PC-9 (cell line): Measurements from ENCODE around the gene PANX2. TPM values are rescaled to one million over a fixed set of nuclear protein-coding genes. Genes with fewer than 3 reads are reported as not detected.
"Not testable (repeated sequence)": the region's sequence is repeated elsewhere in the genome, so short reads cannot be mapped to it uniquely, and the experiment has no call there.

Experiments used
- BruUV-seq: library from RNA; stranded (reverse); fragments of 400-500 nt; replicated peaks from 2 replicates; lab custom pipeline; 2021; lab: Mats Ljungman, UMichigan
- CTCF ChIA-PET: fragments of 300-600 bp; sonication (Branson Sonifier 250); formaldehyde crosslinking; loops from one replicate; lab custom pipeline; 2022; ENCODE audit warnings: antibody characterized with exemption; lab: Charles Lee
- POLR2A ChIA-PET: fragments of 300-600 bp; sonication (Branson Sonifier 250); formaldehyde crosslinking; loops from one replicate; lab custom pipeline; 2022; ENCODE audit warnings: antibody characterized with exemption; ENCODE audit not compliant: unreplicated experiment; lab: Charles Lee
- DNase-seq, 2 experiments: peaks; one replicate each; pipeline versions ENCODE4 v3.0.0 to v3.0.0-alpha.2; 2015 to 2022; ENCODE audit warnings: mixed read lengths in 1 of 2
- H2AFZ ChIP-seq: fragments of 200-600 bp; sonication (generic); 2 replicates; pipeline ENCODE4 v1.8.1; 2017; ENCODE audit warnings: antibody characterized with exemption
- H3F3A ChIP-seq: fragments of 200-600 bp; sonication (generic); 2 replicates; pipeline ENCODE4 v1.8.1; 2017; ENCODE audit warnings: antibody characterized with exemption, mild to moderate bottlenecking, low read depth; ENCODE audit not compliant: insufficient read depth
- H3K27ac ChIP-seq: fragments of 200-600 bp; sonication (generic); 2 replicates; pipeline ENCODE4 v1.6.1; 2016; ENCODE audit warnings: mixed run types
- H3K27me3 ChIP-seq: fragments of 200-600 bp; sonication (generic); 2 replicates; pipeline ENCODE4 v1.6.1; 2016; ENCODE audit warnings: low read depth, mixed run types; ENCODE audit not compliant: insufficient read depth
- H3K36me3 ChIP-seq: fragments of 200-600 bp; sonication (generic); 2 replicates; pipeline ENCODE4 v1.6.1; 2016; ENCODE audit warnings: low read depth, mixed run types
- H3K4me1 ChIP-seq: fragments of 200-600 bp; sonication (generic); replicated peaks from 2 replicates; pipeline ENCODE4 v1.6.1; 2016; ENCODE audit warnings: mixed run types; ENCODE audit not compliant: insufficient read depth
- H3K4me2 ChIP-seq: fragments of 200-600 bp; sonication (generic); 2 replicates; pipeline ENCODE4 v1.6.1; 2017; ENCODE audit warnings: mixed run types
- H3K4me3 ChIP-seq: fragments of 200-600 bp; sonication (generic); 2 replicates; pipeline ENCODE4 v1.6.1; 2016; ENCODE audit warnings: mixed run types
- H3K79me2 ChIP-seq: fragments of 200-600 bp; sonication (generic); 2 replicates; pipeline ENCODE4 v1.6.1; 2017; ENCODE audit warnings: low read depth, mixed run types
- H3K9me2 ChIP-seq: fragments of 200-600 bp; sonication (generic); 2 replicates; pipeline ENCODE4 v1.8.1; 2017; ENCODE audit warnings: mild to moderate bottlenecking; ENCODE audit not compliant: insufficient read depth
- H3K9me3 ChIP-seq: fragments of 200-600 bp; sonication (generic); 2 replicates; pipeline ENCODE4 v1.8.1; 2016; ENCODE audit warnings: low read depth; ENCODE audit not compliant: insufficient read depth
- H4K20me1 ChIP-seq: fragments of 200-600 bp; sonication (generic); 2 replicates; pipeline ENCODE4 v1.8.1; 2017; ENCODE audit not compliant: insufficient read depth
- CTCF ChIP-seq: fragments of 200-600 bp; sonication (generic); conservative IDR thresholded peaks from 2 replicates; pipeline ENCODE4 v1.6.1; 2017; ENCODE audit warnings: mixed run types, antibody characterized with exemption, mild to moderate bottlenecking, moderate library complexity
- EZH2 ChIP-seq: fragments of 200-600 bp; sonication (generic); IDR thresholded peaks from 2 replicates; pipeline ENCODE4 v1.8.0; 2017; ENCODE audit warnings: antibody characterized with exemption, low read depth
- intact Hi-C: fragments of 100-400 bp; cut with micrococcal nuclease; formaldehyde crosslinking; loops from one replicate; pipeline ENCODE4 v1.10.0; 2022; ENCODE audit not compliant: unreplicated experiment
- total RNA-seq: library from RNA; stranded (reverse); gene quantifications from 2 replicates; pipeline ENCODE4 v1.2.3, GENCODE V29; 2021

Gene PANX2
- total RNA-seq, 1 experiment from 2014 or later, result 51.7 TPM

- H3K4me3 ChIP-seq, result no peak overlapping the region
- POLR2A ChIA-PET, result no interaction called here
- DNase-seq, result no peak
These were observed 36.0 kb upstream of the PANX2 start for GRCh38 chr22:50134481-50134880.

GRCh38 chr22:50136581-50137015 lies 33.9 kb upstream of the PANX2 start:
- no peak overlapping the region for H3K4me2 ChIP-seq
- H3K9me2 ChIP-seq, result no peaks in the 10 kb centered on the region
- 0 out of 2 replicates have a peak, but pooled peaks cover 5% of the 10 kb centered on the region for H3K9me3 ChIP-seq
- no peaks in the 10 kb centered on the region for H3K36me3 ChIP-seq
- no peak overlapping the region for H2AFZ ChIP-seq
- POLR2A ChIA-PET, result interaction anchor here (0.7 kb wide), 1 partner anchor 72 kb away, joined by 8 read pairs; no protein-coding TSS in a partner anchor
- CTCF ChIA-PET, result no interaction called here
- no peak for TF ChIP-seq EZH2
- no peak for TF ChIP-seq CTCF
- H3K27me3 ChIP-seq, result peaks cover 17% of the 10 kb centered on the region
- no peaks in the 10 kb centered on the region for H3F3A ChIP-seq
- no peak overlapping the region for H3K27ac ChIP-seq
- DNase-seq, result no peak
- H3K4me3 ChIP-seq, result no peak overlapping the region
- H4K20me1 ChIP-seq, result no peaks in the 10 kb centered on the region
- no peaks in the 10 kb centered on the region for H3K79me2 ChIP-seq
- BruUV-seq, result no TSS peak
- intact Hi-C loops, result no loop called here
- H3K4me1 ChIP-seq, result no peaks in the 10 kb centered on the region

More at GRCh38 chr22:50134481-50134880, 36.0 kb upstream of the PANX2 start:
- Histone ChIP-seq H3K27ac (no peak overlapping the region), H2AFZ (no peak overlapping the region), H3K36me3 (no peaks in the 10 kb centered on the region), H3K79me2 (no peaks in the 10 kb centered on the region), H3K9me2 (no peaks in the 10 kb centered on the region), H3K9me3 (0 out of 2 replicates have a peak, but pooled peaks cover 5% of the 10 kb centered on the region), H3F3A (no peaks in the 10 kb centered on the region), H3K4me2 (no peak overlapping the region), H3K27me3 (peaks cover 33% of the 10 kb centered on the region), H4K20me1 (no peaks in the 10 kb centered on the region), H3K4me1 (no peaks in the 10 kb centered on the region)
- no TSS peak for BruUV-seq
- CTCF ChIA-PET, result no interaction called here
- intact Hi-C loops, result no loop called here
- TF ChIP-seq EZH2, result no peak
- no peak for TF ChIP-seq CTCF

- DNase-seq, CTCF ChIA-PET: not testable (repeated sequence)
These were observed 33.3 kb upstream of the PANX2 start for GRCh38 chr22:50137277-50137676.

GRCh38 chr22:50138041-50138440 lies 32.5 kb upstream of the PANX2 start:
- Histone ChIP-seq H3K4me1 (no peaks in the 10 kb centered on the region), H3K4me3 (no peak overlapping the region), H3K27ac (no peak overlapping the region), H2AFZ (no peak overlapping the region), H3K27me3 (peaks cover 10% of the 10 kb centered on the region), H3K9me2 (no peaks in the 10 kb centered on the region), H3K4me2 (no peak overlapping the region), H3K9me3 (no peaks in the 10 kb centered on the region), H3K79me2 (no peaks in the 10 kb centered on the region), H3F3A (no peaks in the 10 kb centered on the region), H3K36me3 (no peaks in the 10 kb centered on the region), H4K20me1 (no peaks in the 10 kb centered on the region)
- BruUV-seq, result no TSS peak
- ChIA-PET POLR2A (no interaction called here), CTCF (no interaction called here)
- DNase-seq, result no peak
- intact Hi-C loops, result no loop called here
- no peak for TF ChIP-seq EZH2
- no peak for TF ChIP-seq CTCF

More at GRCh38 chr22:50137277-50137676, 33.3 kb upstream of the PANX2 start:
- H3K27ac ChIP-seq, H3K36me3 ChIP-seq, H3K79me2 ChIP-seq, H3F3A ChIP-seq, H4K20me1 ChIP-seq, POLR2A ChIA-PET, H3K4me2 ChIP-seq, H3K4me1 ChIP-seq, intact Hi-C loops, H3K9me2 ChIP-seq, H3K4me3 ChIP-seq, BruUV-seq, H2AFZ ChIP-seq, H3K9me3 ChIP-seq: not testable (repeated sequence)
- peaks cover 10% of the 10 kb centered on the region for H3K27me3 ChIP-seq
